NCI-H2196 treated with DMSO at 0.1 percent for 48 hours (cell line): ENCODE measurements around the gene TMEM240.
"Not testable (repeated sequence)": the region's sequence is repeated elsewhere in the genome, so short reads cannot be mapped to it uniquely, and the experiment has no call there.

ENCODE experiments used
- DNase-seq: peaks from one replicate; lab custom pipeline; 2025; ENCODE audit not compliant: unreplicated experiment; lab: John Stamatoyannopoulos, UW

Gene TMEM240

GRCh38 chr1:1558591-1558990, 18.2 kb upstream of the TMEM240 start:
- no peak for DNase-seq

- not testable (repeated sequence) for DNase-seq
Measured at GRCh38 chr1:1557688-1558087, 17.3 kb upstream of the TMEM240 start.

DNA sequence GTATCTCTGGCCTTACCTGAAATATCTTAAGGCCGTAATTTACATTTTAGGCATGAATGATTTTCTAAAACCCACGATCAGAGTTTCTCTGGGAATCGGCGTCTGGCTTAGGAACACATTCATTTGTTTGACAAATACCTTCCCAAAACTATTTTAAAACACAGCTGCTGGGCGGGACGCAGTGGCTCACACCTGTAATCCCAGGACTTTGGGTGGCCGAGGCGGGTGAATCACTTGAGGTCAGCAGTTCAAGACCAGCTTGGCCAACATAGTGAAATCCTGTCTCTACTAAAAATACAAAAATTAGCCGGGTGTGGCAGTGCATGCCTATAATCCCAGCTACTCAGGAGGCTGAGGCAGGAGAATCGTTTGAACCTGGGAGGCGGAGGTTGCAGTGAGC, 16.5 kb upstream of the TMEM240 start:
- DNase-seq = not testable (repeated sequence)

DNA sequence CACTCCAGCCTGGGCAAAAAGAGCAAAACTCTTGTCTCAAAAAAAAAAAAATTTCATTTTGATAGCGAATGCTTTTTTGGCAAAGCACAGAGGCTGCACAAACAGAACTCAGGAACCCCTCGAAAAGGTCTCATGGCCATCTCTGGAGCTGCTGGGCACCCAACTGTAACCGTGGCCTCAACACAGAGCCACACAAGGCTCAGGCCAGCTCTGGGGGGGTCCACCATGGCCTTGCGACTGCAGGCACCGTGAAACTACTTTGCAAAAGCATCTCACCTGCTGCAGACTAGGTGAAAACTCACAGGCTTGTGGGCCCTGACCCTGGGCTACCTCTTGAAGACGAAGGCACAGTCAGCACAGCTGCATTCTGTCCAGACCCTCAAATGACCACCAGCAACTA, 16.1 kb upstream of the TMEM240 start:
- DNase-seq = no peak

- DNase-seq = no peak
Measured at GRCh38 chr1:1554926-1555915, 14.8 kb upstream of the TMEM240 start.

- DNase-seq = no peak
Measured at GRCh38 chr1:1554550-1554925, 14.1 kb upstream of the TMEM240 start.

GRCh38 chr1:1553821-1554494, 13.5 kb upstream of the TMEM240 start:
- DNase-seq = no peak

- no peak for DNase-seq
Measured at GRCh38 chr1:1552263-1552639, 11.8 kb upstream of the TMEM240 start.

DNA sequence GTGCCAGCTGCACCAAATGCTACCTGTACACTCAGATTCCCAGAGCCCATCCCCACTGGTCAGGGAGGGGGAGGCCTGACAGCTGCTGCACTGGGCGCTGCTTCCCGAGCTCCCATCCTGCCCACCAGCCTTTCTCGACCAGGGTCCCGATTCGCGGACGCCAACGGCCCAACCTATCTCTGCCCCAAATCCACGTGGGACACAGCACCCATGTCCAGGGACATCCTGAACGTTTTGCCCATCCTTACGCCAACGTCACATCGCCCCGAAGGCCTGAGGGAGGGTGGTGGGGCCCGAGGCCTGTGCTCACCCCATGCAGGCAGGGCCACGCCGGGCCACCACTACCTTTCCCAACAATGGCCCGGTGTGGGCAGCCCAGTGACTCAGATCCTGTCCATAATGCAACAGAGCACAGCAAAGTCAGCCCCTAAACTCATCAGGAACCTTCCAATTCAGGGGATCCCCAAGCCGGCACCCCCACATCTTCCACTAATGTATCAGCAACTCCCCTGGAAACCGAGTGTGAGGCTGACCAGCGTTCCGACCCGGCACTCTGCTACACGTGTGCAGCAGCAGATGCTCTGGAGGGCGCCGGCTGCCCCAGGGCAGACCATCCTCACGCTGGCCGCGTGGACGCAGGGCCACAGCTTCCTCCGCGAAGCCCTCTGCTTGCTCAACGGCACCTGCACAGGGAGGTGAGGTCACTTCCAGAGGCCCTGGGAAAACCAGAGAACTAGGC, 11.3 kb upstream of the TMEM240 start:
- no peak for DNase-seq

- no peak for DNase-seq
Measured at GRCh38 chr1:1550591-1551432, 10.4 kb upstream of the TMEM240 start.

- DNase-seq = no peak
Measured at GRCh38 chr1:1550087-1550486, 9.7 kb upstream of the TMEM240 start.

GRCh38 chr1:1548591-1548990, 8.2 kb upstream of the TMEM240 start:
- DNase-seq = no peak

GRCh38 chr1:1547476-1547875, 7.1 kb upstream of the TMEM240 start:
- DNase-seq = no peak

DNA sequence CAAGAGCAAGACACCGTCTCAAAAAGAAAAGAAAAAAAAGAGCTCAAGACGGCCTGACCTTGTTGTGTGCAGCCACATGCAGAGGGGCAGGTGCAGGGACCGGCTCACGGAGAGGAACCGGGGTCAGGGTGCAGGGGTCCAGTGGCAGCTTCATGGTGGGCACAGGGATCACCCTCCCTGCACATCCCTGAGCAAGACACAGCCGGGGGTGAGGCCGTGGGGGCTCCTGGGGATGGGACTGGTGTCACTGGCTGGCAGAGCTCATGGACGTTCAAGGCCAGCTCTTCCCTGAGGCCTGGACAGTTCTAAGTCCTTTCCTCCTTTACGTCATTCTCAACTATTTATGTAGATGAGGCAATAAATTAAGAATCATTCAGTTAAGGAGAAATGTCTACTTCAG, 6.6 kb upstream of the TMEM240 start:
- DNase-seq = no peak

GRCh38 chr1:1545946-1546737, 5.7 kb upstream of the TMEM240 start:
- no peak for DNase-seq

DNA sequence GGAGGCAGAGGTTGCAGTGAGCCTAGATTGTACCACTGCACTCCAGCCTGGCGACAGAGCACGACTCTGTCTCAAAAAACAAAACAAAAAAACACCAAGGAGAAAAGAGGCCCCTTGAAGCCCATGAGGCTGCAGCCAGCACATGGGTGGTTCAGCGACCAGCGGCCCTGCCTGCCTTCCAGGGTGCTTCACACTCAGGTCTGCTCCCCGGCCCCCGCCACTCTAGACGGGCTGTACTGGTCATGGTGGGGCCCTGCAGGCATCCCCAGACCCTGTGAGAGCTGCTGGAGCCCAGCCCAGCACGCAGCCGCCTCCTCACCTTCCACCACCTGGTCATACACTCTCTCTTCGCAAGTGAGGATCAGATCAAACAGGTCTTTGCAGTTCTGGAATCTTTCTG, 4.1 kb upstream of the TMEM240 start:
- DNase-seq = no peak

GRCh38 chr1:1543706-1544099, 3.3 kb upstream of the TMEM240 start:
- DNase-seq = no peak

DNA sequence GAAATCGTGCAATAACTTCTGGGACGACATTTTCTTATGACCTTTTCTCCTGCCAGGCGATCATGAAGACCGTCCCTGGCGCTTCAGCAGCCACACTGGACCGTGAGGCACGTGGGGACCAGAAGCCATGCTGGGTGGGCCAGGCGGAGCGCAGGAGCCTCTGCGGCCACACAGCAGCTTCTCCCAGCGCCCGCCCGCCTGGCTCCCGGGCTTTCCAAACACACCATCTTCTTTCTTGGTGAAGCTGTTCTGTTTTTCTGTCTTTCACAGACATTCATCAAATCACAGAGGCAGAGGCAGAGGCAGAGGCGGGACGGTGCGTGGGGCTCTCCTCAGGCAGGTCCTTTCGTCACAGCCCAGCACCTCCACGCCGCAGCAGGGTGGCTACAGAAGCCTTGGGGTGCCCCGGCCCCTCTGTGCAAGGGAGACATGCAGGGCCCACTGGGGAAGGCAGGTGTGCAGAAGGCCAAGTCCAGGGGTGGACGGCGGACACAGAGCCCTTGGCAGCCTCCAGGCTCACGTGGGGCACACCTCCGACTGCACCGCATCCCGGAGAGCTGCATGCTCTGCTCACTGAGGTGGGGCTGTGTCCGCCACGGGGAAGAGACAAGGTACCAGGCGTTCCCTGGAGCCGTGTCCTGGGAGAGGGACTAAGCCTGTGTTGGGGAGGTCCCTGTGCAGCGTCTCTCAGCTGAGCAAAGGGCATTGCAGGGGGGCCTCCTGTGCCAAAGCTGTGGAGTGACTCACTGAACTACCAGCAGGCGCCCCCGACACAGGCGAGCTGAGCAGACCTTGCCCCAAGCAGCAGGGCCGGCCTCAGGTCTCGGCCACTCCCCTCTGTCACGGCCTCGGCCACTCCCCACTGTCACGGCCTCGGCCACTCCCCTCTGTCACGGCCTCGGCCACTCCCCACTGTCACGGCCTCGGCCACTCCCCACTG, 2.6 kb upstream of the TMEM240 start:
- no peak for DNase-seq
